ENCODE data around the gene TPST2.

Gene TPST2

DNA sequence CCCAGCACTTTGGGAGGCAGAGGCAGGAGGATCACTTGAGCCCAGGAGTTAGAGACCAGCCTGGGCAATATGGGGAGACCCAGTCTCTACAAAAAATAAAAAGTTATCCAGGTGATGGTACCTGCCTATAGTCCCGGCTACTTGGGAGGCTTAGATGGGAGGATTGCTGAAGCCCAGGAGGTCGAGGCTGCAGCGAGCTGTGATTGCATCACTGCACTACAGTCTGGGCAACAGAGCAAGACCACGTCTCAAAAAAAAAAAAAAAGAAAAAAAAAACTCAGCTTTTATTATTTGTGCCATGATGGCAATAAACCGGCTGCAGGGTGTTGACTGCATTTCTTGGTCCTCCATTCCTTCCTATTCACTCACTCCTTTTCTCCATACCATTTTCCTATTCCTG, 44.1 kb downstream of the TPST2 start:
- Histone ChIP-seq H4K20me1 (ENCODE audit: insufficient read depth) (no peaks in the 10 kb centered on the region), H3K79me2 (ENCODE audit: insufficient read depth, low read depth) (peaks cover 26% of the 10 kb centered on the region), H3K4me1 (ENCODE audit: low read depth, poor library complexity, severe bottlenecking) (peaks cover 53% of the 10 kb centered on the region)

DNA sequence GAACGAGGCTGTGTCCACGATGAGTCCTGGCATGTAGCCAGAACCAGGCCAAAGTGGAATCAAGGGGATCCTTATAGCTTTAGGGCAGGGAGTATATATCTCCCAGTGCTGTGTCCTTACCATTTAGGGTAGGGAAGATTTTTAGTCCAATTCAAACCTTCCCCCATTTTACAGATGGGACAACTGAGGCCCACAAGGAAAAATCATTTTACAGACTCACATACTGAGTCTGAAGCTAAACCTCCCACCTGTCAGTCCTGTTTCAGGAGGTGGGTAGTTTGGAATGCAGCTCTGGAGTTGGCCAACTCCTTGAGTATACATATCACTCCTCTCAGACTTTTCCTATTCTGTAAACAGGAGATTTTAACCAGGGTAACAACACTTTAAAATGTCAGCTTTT, 44.5 kb downstream of the TPST2 start:
- TF ChIP-seq, protein P1, sequence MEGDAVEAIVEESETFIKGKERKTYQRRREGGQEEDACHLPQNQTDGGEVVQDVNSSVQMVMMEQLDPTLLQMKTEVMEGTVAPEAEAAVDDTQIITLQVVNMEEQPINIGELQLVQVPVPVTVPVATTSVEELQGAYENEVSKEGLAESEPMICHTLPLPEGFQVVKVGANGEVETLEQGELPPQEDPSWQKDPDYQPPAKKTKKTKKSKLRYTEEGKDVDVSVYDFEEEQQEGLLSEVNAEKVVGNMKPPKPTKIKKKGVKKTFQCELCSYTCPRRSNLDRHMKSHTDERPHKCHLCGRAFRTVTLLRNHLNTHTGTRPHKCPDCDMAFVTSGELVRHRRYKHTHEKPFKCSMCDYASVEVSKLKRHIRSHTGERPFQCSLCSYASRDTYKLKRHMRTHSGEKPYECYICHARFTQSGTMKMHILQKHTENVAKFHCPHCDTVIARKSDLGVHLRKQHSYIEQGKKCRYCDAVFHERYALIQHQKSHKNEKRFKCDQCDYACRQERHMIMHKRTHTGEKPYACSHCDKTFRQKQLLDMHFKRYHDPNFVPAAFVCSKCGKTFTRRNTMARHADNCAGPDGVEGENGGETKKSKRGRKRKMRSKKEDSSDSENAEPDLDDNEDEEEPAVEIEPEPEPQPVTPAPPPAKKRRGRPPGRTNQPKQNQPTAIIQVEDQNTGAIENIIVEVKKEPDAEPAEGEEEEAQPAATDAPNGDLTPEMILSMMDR (conservative IDR thresholded peaks at IDR 0.05; ENCODE audit: low read depth, low read length), result no peak
- H3K4me1 ChIP-seq (ENCODE audit: low read depth, poor library complexity, severe bottlenecking), result peaks cover 50% of the 10 kb centered on the region
- no peak overlapping the region for H2AFZ ChIP-seq (ENCODE audit: low read depth)
- peaks cover 24% of the 10 kb centered on the region for H3K79me2 ChIP-seq (ENCODE audit: insufficient read depth, low read depth)
- no peak overlapping the region; the same call in 1 of the 2 replicates for H3K27ac ChIP-seq
- no peak overlapping the region for H3K4me2 ChIP-seq
- no peaks in the 10 kb centered on the region for H4K20me1 ChIP-seq (ENCODE audit: insufficient read depth)
- H3K36me3 ChIP-seq (ENCODE audit: insufficient read depth), result no peaks in the 10 kb centered on the region; the same call in 1 of the 2 replicates
- no peak overlapping the region for H3K4me3 ChIP-seq (IDR thresholded peaks at IDR 0.05; ENCODE audit: insufficient read depth, low read depth, low read length)
- H3K9ac ChIP-seq, result no peak overlapping the region
- no peaks in the 10 kb centered on the region for H3K27me3 ChIP-seq (ENCODE audit: insufficient read depth, low read depth)

More for the DNA sequence above, 44.1 kb downstream of the TPST2 start:
- no peak overlapping the region for H2AFZ ChIP-seq (ENCODE audit: low read depth)
- no peak overlapping the region for H3K9ac ChIP-seq
- H3K4me3 ChIP-seq (IDR thresholded peaks at IDR 0.05; ENCODE audit: insufficient read depth, low read depth, low read length), result no peak overlapping the region
- TF ChIP-seq, protein P1 (conservative IDR thresholded peaks at IDR 0.05; ENCODE audit: low read depth, low read length), result no peak
- H3K4me2 ChIP-seq, result no peak overlapping the region
- no peaks in the 10 kb centered on the region; the same call in 1 of the 2 replicates for H3K36me3 ChIP-seq (ENCODE audit: insufficient read depth)
- no peak overlapping the region for H3K27ac ChIP-seq
- H3K27me3 ChIP-seq (ENCODE audit: insufficient read depth, low read depth), result no peaks in the 10 kb centered on the region

- H2AFZ ChIP-seq (ENCODE audit: low read depth), result no peak overlapping the region
- no peak overlapping the region for H3K9ac ChIP-seq
- H3K4me2 ChIP-seq, result no peak overlapping the region
- no peaks in the 10 kb centered on the region; the same call in 1 of the 2 replicates for H3K36me3 ChIP-seq (ENCODE audit: insufficient read depth)
- H3K4me1 ChIP-seq (ENCODE audit: low read depth, poor library complexity, severe bottlenecking), result peaks cover 46% of the 10 kb centered on the region
- H3K4me3 ChIP-seq (IDR thresholded peaks at IDR 0.05; ENCODE audit: insufficient read depth, low read depth, low read length), result no peak overlapping the region
- peaks cover 20% of the 10 kb centered on the region for H3K79me2 ChIP-seq (ENCODE audit: insufficient read depth, low read depth)
- H3K27me3 ChIP-seq (ENCODE audit: insufficient read depth, low read depth), result no peaks in the 10 kb centered on the region
- no peak overlapping the region; the same call in 1 of the 2 replicates for H3K27ac ChIP-seq
- no peaks in the 10 kb centered on the region for H4K20me1 ChIP-seq (ENCODE audit: insufficient read depth)
- TF ChIP-seq, protein P1 (conservative IDR thresholded peaks at IDR 0.05; ENCODE audit: low read depth, low read length), result no peak
Measured at GRCh38 chr22:26544489-26544888, 45.4 kb downstream of the TPST2 start.

DNA sequence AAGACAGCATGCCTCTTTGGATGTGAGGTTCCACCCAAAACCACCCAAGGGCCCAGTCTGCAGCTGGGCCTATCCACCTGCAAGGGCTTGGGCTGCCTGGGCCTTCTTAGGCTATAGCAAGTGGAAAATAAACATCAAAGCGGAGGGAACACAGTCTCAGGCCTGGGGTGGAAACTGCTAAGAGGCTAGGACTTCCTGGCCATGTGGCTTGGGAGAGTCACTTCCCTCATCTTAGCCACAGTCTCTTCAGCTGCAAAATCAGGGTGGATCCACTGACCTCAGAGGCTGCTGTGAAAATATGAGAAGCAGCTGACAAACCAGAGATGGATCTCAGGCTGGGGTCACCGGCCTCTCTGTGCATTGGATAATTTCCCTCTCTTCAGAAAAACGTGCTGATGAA, 47.1 kb downstream of the TPST2 start:
- Histone ChIP-seq H4K20me1 (ENCODE audit: insufficient read depth) (no peaks in the 10 kb centered on the region), H3K79me2 (ENCODE audit: insufficient read depth, low read depth) (peaks cover 12% of the 10 kb centered on the region), H3K27me3 (ENCODE audit: insufficient read depth, low read depth) (no peaks in the 10 kb centered on the region), H3K27ac (no peak overlapping the region; the same call in 1 of the 2 replicates), H2AFZ (ENCODE audit: low read depth) (no peak overlapping the region), H3K9ac (no peak overlapping the region), H3K4me1 (ENCODE audit: low read depth, poor library complexity, severe bottlenecking) (peaks cover 33% of the 10 kb centered on the region), H3K4me3 (IDR thresholded peaks at IDR 0.05; ENCODE audit: insufficient read depth, low read depth, low read length) (no peak overlapping the region), H3K4me2 (no peak overlapping the region), H3K36me3 (ENCODE audit: insufficient read depth) (no peaks in the 10 kb centered on the region; the same call in 1 of the 2 replicates)
- TF ChIP-seq, protein P1 (conservative IDR thresholded peaks at IDR 0.05; ENCODE audit: low read depth, low read length), result no peak
